Stimulated activated CD8-positive, alpha-beta memory T cell treated with anti-CD3 and anti-CD28 coated beads, Interleukin-4, amount 100 ng/mL, for 48 hours (primary cell): ENCODE measurements around the gene NSMF.

Experiments used
- DNase-seq: peaks from one replicate; pipeline ENCODE4 v3.0.0-alpha.2; 2020

NSMF gene

GRCh38 chr9:137459152-137459600 lies at the start of gene NSMF:
TSS of gene NSMF (minus strand) at chr9:137459334. CDS start at chr9:137459102, 232 bp downstream.
- DNase-seq, result peak; percentile 97

- no peak for DNase-seq
Observed at GRCh38 chr9:137506702-137507171, 47.6 kb upstream of the NSMF start.

- no peak for DNase-seq
Observed at GRCh38 chr9:137506274-137506673, 47.1 kb upstream of the NSMF start.

GRCh38 chr9:137505421-137506140 lies 46.4 kb upstream of the NSMF start:
- no peak for DNase-seq

- no peak for DNase-seq
Observed at GRCh38 chr9:137504432-137504777, 45.3 kb upstream of the NSMF start.

GRCh38 chr9:137502008-137502911 lies 43.1 kb upstream of the NSMF start:
- DNase-seq, result no peak

DNA sequence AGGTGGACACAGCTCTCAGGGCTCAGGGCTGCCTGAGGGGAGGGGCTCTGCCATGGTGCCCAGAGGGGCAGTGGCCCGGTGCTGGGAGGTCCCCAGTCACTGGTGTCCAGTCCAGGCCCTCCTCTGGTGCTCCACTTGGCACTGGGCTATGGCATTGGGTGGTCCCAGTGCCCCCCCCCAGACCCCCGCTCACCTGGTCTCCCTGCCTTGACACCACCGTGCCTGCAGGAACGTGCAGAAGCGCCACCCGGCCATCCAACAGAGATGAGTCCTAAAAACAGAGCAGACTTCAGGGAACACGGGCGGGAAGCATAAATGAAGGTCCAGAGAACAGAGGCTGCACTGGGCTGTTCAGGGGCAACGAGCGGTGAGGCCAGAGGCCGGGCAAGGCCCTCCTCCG lies 42.3 kb upstream of the NSMF start:
- no peak for DNase-seq

- DNase-seq, result no peak
Observed at GRCh38 chr9:137500666-137501397, 41.7 kb upstream of the NSMF start.

DNA sequence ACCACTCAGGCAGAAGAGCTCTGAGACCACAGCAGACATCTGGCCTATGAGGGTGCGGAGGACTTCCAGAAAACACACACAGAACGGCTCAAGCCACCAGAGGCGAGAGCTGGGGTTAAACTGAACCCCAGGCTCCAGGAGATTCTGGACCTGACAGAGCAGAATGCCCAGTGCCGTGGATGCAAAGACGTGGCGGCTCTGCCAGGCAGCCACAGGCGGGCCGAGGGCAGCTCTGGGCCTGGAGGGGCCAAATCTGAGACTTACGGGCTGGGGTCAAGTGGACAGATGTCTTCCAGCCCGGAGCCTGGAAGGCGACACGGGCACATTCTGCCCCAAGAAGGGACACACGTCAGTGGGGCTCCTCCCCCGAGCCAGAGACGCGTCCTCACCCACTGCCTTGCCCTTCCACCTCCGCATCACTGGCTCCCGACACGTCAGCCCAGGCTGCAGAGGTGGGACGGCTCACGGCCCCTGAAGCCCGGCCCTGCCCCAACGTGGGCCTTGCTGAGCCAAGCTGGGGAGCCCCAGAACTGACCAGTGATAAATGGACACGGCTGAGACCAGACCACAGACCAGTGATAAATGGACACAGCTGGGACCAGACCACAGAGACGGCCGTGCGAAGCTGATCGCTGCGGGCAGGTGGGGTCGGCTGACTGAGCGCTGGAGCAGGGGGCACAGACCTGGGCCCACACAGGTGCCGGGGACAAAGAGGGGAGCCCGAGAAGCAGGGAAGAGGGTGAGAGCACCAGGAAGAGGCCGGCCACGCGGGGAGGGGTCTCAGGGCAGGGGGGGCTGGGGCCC lies 40.9 kb upstream of the NSMF start:
- no peak for DNase-seq

DNA sequence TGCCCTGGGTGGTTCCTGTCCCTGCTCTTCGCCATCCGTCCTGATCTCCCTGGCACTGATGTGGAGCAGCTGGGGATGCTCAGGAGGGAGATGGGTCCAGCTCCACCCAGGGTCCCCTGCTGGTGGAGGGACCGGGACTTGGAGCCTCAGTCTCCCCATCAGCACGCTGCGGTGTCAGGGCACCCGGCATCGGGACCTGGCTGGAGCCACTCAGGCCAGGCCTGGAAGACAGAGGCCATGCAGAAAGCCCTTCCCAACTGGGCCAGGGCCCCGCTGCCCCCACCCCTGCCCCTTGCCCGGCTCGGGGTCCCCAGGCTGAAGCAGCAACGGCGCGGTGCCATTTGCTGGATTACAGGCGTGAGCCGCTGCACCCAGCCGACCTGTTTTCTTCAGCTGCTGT lies 40.3 kb upstream of the NSMF start:
- DNase-seq, result no peak

GRCh38 chr9:137498720-137499150 lies 39.6 kb upstream of the NSMF start:
- DNase-seq, result no peak

- no peak for DNase-seq
Observed at GRCh38 chr9:137497921-137498719, 39.0 kb upstream of the NSMF start.

GRCh38 chr9:137496601-137497375 lies 37.7 kb upstream of the NSMF start:
- no peak for DNase-seq

- DNase-seq, result no peak
Observed at GRCh38 chr9:137494550-137495351, 35.6 kb upstream of the NSMF start.

- no peak for DNase-seq
Observed at GRCh38 chr9:137494104-137494544, 35.0 kb upstream of the NSMF start.

- DNase-seq, result no peak
Observed at GRCh38 chr9:137493364-137494103, 34.4 kb upstream of the NSMF start.

DNA sequence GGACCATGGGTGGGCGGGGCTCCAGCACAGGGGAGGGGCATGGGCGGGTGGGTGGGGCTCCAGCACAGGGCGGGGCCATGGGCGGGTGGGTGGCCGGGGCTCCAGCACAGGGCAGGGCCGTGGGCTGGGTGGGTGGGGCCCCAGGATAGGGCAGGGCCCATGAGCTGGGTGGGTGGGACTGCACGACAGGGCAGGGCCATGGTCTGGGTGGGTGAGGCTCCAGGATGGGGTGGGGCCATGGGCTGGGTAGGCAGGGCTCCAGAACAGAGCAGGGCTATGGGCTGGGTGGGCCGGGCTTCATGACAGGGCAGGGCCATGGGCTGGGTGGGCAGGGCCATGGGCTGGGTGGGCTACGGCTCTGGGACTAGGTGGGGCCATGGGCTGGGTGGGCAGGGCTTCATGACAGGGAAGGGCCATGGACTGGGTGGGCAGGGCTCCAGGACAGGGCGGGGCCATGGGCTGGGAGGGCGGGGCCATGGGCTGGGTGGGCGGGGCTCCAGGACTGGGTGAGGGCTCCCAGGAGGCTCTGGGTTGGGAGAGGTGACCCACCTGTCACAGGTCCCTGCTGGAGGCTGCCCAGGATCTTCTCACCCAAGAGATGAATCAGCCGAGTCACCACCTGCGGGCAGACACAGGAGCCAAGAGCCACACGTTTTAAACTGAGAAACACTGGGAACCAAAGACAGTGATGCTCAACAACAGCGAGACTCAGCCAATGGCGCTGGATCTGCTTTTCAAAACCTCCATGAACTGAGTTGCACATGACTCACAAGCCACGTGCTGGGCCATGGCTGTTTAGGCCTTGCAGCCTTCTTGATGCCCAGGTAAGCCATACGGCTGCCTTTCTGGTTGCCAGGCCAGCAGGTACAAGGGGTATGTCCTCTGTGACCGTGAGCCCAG lies 33.6 kb upstream of the NSMF start:
- peak; percentile 50 for DNase-seq
